Stomach (tissue), 4 donors: ENCODE measurements around the gene KRT7.

Experiments
- CTCF ChIP-seq, 7 experiments: fragments of 450-650 bp in 4 of 7; fragments of 200-600 bp in 3 of 7; sonication (generic) in 3 of 7; IDR thresholded peaks; one replicate each; pipeline ENCODE4 v1.5.1; 2016 to 2019; ENCODE audit warnings: antibody characterized with exemption in 7 of 7, control low read depth in 2 of 7, mild to moderate bottlenecking in 1 of 7
- POLR2A ChIP-seq, 4 donors: fragments of 450-650 bp; IDR thresholded peaks; one replicate each; pipeline ENCODE4 v1.6.1; 2016; ENCODE audit warnings: antibody characterized with exemption in 4 of 4, control low read depth in 2 of 4, mild to moderate bottlenecking in 1 of 4, moderate library complexity in 1 of 4
- POLR2AphosphoS5 ChIP-seq, 3 donors: sonication (generic); formaldehyde crosslinking; IDR thresholded peaks; one replicate each; pipeline ENCODE4 v1.6.1; 2016; ENCODE audit warnings: antibody characterized with exemption in 3 of 3

- no peak for TF ChIP-seq POLR2A (IDR thresholded peaks at IDR 0.05)
- TF ChIP-seq CTCF (IDR thresholded peaks at IDR 0.05) = no peak
- no peak for TF ChIP-seq POLR2AphosphoS5 (IDR thresholded peaks at IDR 0.05)
Measured at GRCh38 chr12:52239767-52240166, 6.7 kb downstream of the KRT7 start.
